SU-DHL-6 (cell line): ENCODE data around the gene WDR35.

ENCODE experiments used
- H2AFZ ChIP-seq: fragments of 200-600 bp; sonication (generic); 2 replicates; pipeline ENCODE4 v1.6.1; 2014; ENCODE audit warnings: low read depth, mild to moderate bottlenecking, moderate library complexity, mixed read lengths, antibody characterized with exemption, low read length; ENCODE audit not compliant: severe bottlenecking
- H3F3A ChIP-seq: fragments of 200-600 bp; shearing (Covaris generic); 2 replicates; pipeline ENCODE4 v1.6.0; 2016; ENCODE audit warnings: antibody characterized with exemption, mild to moderate bottlenecking; ENCODE audit not compliant: insufficient read depth
- H3K27ac ChIP-seq: fragments of 200-600 bp; sonication (generic); 2 replicates; pipeline ENCODE4 v1.5.1; 2016; ENCODE audit warnings: low read depth, mild to moderate bottlenecking, low read length, moderate library complexity, mixed read lengths
- H3K27me3 ChIP-seq: fragments of 200-600 bp; sonication (generic), shearing (Covaris generic); 2 replicates; pipeline ENCODE4 v1.6.0; 2014; ENCODE audit warnings: mild to moderate bottlenecking, low read length
- H3K36me3 ChIP-seq: fragments of 200-600 bp; sonication (generic); 2 replicates; pipeline ENCODE4 v1.6.1; 2014; ENCODE audit warnings: mild to moderate bottlenecking, low read length, mixed read lengths
- H3K4me2 ChIP-seq: fragments of 300-600, 200-600 bp; shearing (Covaris generic), sonication (generic); 2 replicates; pipeline ENCODE4 v1.6.0; 2014; ENCODE audit warnings: low read length, low read depth, mild to moderate bottlenecking; ENCODE audit not compliant: poor library complexity, severe bottlenecking
- H3K4me3 ChIP-seq: fragments of 200-600 bp; sonication (generic); 2 replicates; pipeline ENCODE4 v1.5.1; 2014; ENCODE audit warnings: antibody characterized with exemption, low read length, mild to moderate bottlenecking, mixed read lengths; ENCODE audit not compliant: insufficient read depth, poor library complexity, severe bottlenecking
- H3K79me2 ChIP-seq: fragments of 200-600 bp; sonication (generic); 2 replicates; pipeline ENCODE4 v1.6.1; 2014; ENCODE audit warnings: mild to moderate bottlenecking, low read length, moderate library complexity; ENCODE audit not compliant: insufficient read depth
- H3K9ac ChIP-seq: fragments of 200-600 bp; sonication (generic); 2 replicates; pipeline ENCODE4 v1.7.0; 2014; ENCODE audit warnings: mild to moderate bottlenecking, low read length
- H3K9me2 ChIP-seq: fragments of 200-600 bp; sonication (generic); replicated peaks from 2 replicates; pipeline ENCODE4 v1.6.1; 2014; ENCODE audit warnings: low read length; ENCODE audit not compliant: insufficient read depth
- H3K9me3 ChIP-seq: fragments of 200-600 bp; sonication (generic); 2 replicates; pipeline ENCODE4 v1.6.1; 2014; ENCODE audit warnings: low read length, mixed read lengths; ENCODE audit not compliant: insufficient read depth
- H4K20me1 ChIP-seq: fragments of 200-600 bp; sonication (generic); 2 replicates; pipeline ENCODE4 v1.6.1; 2014; ENCODE audit warnings: low read depth, mild to moderate bottlenecking, antibody characterized with exemption, low read length, moderate library complexity, mixed read lengths
- CTCF ChIP-seq: fragments of 200-600 bp; sonication (generic); IDR thresholded peaks from one replicate; pipeline ENCODE4 v1.5.1; 2017; ENCODE audit warnings: antibody characterized with exemption, mild to moderate bottlenecking, low read length, moderate library complexity; ENCODE audit not compliant: insufficient read depth, poor library complexity, severe bottlenecking
- EZH2phosphoT487 ChIP-seq: fragments of 200-600 bp; sonication (generic), shearing (Covaris generic); conservative IDR thresholded peaks from 2 replicates; pipeline ENCODE4 v1.6.1; 2018; ENCODE audit warnings: mild to moderate bottlenecking, antibody characterized with exemption, low read length, moderate library complexity, mixed read lengths

WDR35 gene

GRCh38 chr2:19989667-19990415 is at the start of gene WDR35:
Gene WDR35, minus strand, starts transcription at chr2:19990105. Its CDS starts 90 bp downstream, at chr2:19990015.
- Histone ChIP-seq H3F3A (no peaks in the 10 kb centered on the region), H3K4me3 (peak within 1 kb of the TSS; percentile 63), H3K4me2 (peak within 1 kb of the TSS; percentile 58), H3K27ac (no peak within 1 kb of the TSS), H2AFZ (peak within 1 kb of the TSS; percentile 93), H3K9me2 (no peaks in the 10 kb centered on the region), H3K79me2 (no peaks in the 10 kb centered on the region), H4K20me1 (no peaks in the 10 kb centered on the region), H3K27me3 (no peaks in the 10 kb centered on the region), H3K9ac (peak within 1 kb of the TSS; percentile 47), H3K36me3 (no peaks in the 10 kb centered on the region), H3K9me3 (no peaks in the 10 kb centered on the region)
- TF ChIP-seq CTCF, result no peak
- no peak for TF ChIP-seq EZH2phosphoT487

DNA sequence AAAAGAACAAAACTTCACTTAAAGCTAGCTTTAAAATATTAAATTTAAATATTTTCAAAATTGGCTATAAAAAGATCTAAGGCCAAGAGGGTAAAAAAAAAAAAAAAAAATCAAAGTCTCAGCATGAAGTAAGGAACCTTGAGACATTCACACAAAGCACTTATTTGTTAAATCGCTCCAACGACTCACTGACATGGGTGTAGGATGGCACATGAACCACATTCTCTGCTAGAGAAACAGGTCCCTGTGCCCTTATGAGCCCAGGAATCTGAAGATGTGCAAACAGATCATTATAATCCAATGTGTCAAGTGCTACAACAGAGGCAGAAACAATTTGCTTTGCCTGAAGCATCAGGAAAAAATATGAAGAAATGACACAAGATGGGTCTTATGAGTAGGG is 47.8 kb upstream of the WDR35 start:
- no peaks in the 10 kb centered on the region for H3K9me3 ChIP-seq
- peaks cover 4% of the 10 kb centered on the region for H4K20me1 ChIP-seq
- H3K36me3 ChIP-seq, result peaks cover 19% of the 10 kb centered on the region
- peaks cover 15% of the 10 kb centered on the region for H3K79me2 ChIP-seq
- H3K4me3 ChIP-seq, result no peak overlapping the region
- no peaks in the 10 kb centered on the region for H3F3A ChIP-seq
- H2AFZ ChIP-seq, result no peak overlapping the region
- TF ChIP-seq EZH2phosphoT487 (no peak), CTCF (no peak)
- no peaks in the 10 kb centered on the region for H3K27me3 ChIP-seq
- no peaks in the 10 kb centered on the region for H3K9me2 ChIP-seq
- no peak overlapping the region for H3K4me2 ChIP-seq
- H3K9ac ChIP-seq, result no peak overlapping the region
- H3K27ac ChIP-seq, result no peak overlapping the region

DNA sequence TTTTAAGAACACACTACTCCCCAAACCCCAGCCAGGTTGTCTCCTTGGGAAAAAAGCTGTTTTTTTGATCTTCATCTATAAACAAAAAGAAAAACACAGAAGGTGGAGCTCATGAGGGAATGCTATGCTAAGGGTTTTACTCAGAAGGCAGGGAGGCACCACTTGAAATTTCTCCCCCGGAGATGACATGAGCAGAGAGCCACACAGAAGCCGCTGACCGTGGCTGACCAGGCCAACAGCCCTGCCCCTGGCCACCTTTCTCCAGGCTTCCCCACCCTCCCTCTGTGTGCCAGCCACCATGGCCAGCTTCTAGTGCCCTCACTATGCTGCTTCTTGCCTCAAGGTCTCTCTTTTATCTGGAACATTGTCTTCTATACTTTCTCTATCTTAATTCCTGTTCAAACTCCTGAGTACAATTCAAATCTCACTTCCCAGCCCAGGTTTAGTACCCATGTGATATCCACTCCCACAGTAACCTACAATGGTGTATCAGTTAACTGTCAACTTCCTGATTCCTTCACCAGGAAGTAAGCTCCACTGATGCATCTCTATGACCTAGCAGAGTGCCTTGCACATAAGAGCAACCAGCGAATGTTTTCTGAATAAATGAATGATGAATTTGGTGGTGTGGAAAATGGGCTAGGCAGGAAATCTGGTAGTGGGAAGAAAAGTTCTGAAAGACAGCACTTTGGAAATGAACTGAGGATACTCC is 46.2 kb upstream of the WDR35 start:
- Histone ChIP-seq H3F3A (no peaks in the 10 kb centered on the region), H3K79me2 (no peaks in the 10 kb centered on the region), H3K4me2 (no peak overlapping the region), H3K36me3 (peaks cover 26% of the 10 kb centered on the region), H2AFZ (no peak overlapping the region), H3K9me3 (no peaks in the 10 kb centered on the region), H3K27ac (no peak overlapping the region), H3K9me2 (no peaks in the 10 kb centered on the region), H4K20me1 (no peaks in the 10 kb centered on the region; the same call in 1 of the 2 replicates), H3K27me3 (no peaks in the 10 kb centered on the region), H3K4me3 (no peak overlapping the region), H3K9ac (no peak overlapping the region)
- TF ChIP-seq CTCF, result no peak
